WI38 (cell line): Measurements from ENCODE around the gene TMEM225B.
"Not testable (repeated sequence)": the region's sequence is repeated elsewhere in the genome, so short reads cannot be mapped to it uniquely, and the experiment has no call there.

Experiments used
- H3K4me3 ChIP-seq: 2 replicates; pipeline ENCODE4 v1.5.1; 2011; ENCODE audit warnings: low read depth, mild to moderate bottlenecking, control low read depth, low read length
- TF ChIP-seq, protein P1 (sequence below): IDR thresholded peaks from 2 replicates; pipeline ENCODE4 v1.5.1; 2012; ENCODE audit warnings: low read depth, mild to moderate bottlenecking, control low read depth, low read length

Gene TMEM225B

GRCh38 chr7:99631295-99632109, 33.4 kb downstream of the TMEM225B start:
- TF ChIP-seq, protein P1, sequence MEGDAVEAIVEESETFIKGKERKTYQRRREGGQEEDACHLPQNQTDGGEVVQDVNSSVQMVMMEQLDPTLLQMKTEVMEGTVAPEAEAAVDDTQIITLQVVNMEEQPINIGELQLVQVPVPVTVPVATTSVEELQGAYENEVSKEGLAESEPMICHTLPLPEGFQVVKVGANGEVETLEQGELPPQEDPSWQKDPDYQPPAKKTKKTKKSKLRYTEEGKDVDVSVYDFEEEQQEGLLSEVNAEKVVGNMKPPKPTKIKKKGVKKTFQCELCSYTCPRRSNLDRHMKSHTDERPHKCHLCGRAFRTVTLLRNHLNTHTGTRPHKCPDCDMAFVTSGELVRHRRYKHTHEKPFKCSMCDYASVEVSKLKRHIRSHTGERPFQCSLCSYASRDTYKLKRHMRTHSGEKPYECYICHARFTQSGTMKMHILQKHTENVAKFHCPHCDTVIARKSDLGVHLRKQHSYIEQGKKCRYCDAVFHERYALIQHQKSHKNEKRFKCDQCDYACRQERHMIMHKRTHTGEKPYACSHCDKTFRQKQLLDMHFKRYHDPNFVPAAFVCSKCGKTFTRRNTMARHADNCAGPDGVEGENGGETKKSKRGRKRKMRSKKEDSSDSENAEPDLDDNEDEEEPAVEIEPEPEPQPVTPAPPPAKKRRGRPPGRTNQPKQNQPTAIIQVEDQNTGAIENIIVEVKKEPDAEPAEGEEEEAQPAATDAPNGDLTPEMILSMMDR, result no peak
- no peak overlapping the region for H3K4me3 ChIP-seq

DNA sequence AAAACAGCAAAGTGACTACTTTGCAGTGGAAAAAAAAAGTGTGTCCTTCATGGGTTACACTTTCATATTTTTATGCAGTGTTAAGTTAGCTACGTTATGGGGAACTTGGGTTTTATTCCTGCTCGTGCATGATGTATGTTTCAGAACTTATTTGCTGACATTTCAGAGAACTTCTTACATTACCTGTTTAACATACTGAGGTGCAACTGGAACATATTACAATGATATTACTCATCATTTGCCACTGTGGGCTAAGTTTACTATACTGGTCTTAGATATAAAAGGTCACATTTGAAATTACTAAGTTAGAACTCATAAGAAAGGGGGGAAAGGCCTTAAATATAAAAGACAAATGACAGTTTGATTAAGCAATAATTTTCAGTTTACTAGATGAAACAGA, 39.3 kb downstream of the TMEM225B start:
- H3K4me3 ChIP-seq, result not testable (repeated sequence)

- no peak overlapping the region for H3K4me3 ChIP-seq
- TF ChIP-seq, protein P1, result no peak
Observed at GRCh38 chr7:99638731-99639130, 40.7 kb downstream of the TMEM225B start.

DNA sequence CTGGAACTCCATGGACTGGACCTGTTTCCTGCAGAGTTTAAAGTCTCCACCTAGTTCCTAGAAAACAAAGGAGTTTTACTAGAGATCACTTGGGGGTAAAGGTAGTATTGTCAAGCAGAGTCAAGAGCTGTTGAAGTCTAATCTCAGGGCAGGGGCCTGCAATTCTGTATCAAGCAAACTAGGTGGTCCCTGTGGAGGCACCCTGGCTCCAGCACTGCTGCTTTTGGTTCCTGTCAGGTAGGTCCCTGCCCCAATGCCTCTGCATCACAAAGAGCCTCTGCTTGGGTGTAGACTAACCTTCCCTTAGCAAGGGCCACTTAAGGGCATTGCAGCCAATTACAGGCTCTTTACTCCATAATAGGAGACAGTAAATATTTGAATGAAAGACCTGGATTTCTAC, 41.2 kb downstream of the TMEM225B start:
- TF ChIP-seq, protein P1, result no peak
- no peak overlapping the region for H3K4me3 ChIP-seq

DNA sequence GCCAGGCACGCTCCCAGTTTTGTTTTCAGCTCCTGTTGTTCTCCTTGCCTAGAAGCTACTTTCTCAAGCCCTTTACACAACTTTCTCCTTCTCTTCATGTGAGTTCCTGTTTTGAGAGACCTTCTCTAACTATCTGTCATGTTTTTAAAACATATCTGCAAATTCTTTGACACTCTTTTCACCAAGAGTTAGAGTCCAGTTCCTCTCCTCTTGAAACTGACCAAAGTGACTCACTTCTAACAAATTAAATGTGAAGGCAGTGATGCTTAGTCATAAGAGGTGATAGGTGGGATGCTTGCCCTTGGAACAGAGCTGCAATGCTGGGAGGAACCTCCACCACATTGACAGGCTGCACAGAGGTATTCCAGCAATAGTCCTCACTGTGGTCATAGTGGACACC, 44.0 kb downstream of the TMEM225B start:
- H3K4me3 ChIP-seq, result no peak overlapping the region
- TF ChIP-seq, protein P1, result no peak

- no peak overlapping the region for H3K4me3 ChIP-seq
- TF ChIP-seq, protein P1, result no peak
Observed at GRCh38 chr7:99643464-99643863, 45.4 kb downstream of the TMEM225B start.

DNA sequence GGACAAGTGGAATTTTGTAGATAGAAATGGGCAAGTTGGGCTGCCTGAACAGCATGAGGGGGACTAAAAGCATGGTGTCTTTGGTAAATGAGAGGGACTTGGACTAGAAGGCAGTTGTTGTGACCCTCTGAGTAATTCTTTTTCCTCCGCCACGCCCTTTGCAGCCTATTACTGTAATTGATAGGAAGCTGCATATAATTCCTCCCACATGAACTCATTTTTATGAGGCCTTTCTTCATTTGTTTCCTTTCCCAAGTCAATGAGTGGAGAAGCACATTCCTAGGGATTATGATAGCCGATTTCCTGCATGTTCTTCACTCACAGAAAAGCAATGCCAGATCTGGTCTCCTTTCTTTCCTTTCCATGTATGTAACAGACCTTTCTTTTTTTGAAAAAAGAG, 46.4 kb downstream of the TMEM225B start:
- TF ChIP-seq, protein P1, result no peak
- H3K4me3 ChIP-seq, result no peak overlapping the region

GRCh38 chr7:99645590-99645989, 47.5 kb downstream of the TMEM225B start:
- H3K4me3 ChIP-seq, result no peak overlapping the region
- TF ChIP-seq, protein P1, result no peak
